Mucosa of descending colon (tissue), 3 donors: ENCODE measurements around the gene WDR3. TPM values are rescaled to one million over a fixed set of nuclear protein-coding genes. Genes with fewer than 3 reads are reported as not detected.

Source experiments
- total RNA-seq, 3 donors: library from RNA; stranded (reverse); fragmentation: NEBNext Ultra II Directional in 2 of 3; extraction: Animal tissue kit (Norgen Biotek cat#: 25700) in 2 of 3; gene quantifications; one replicate each; pipeline versions ENCODE4 v1.2.1 to v1.2.4, GENCODE V29; 2021 to 2023
- donor health status: DM: no; HTN: no; CAD: no; lungs with moderate emphysema.
- donor health status: DM: no; HTN: no; CAD: no.
- donor health status: DM: no; HTN: yes; CAD: no.

WDR3 gene
- total RNA-seq, 3 donors from 2014 or later: 12.5 to 13.3 (median 13.0) TPM

Other genes with a start within 250 kb of the WDR3 start
- 10 to 100 TPM; 27.4 to 36.0 (median 33.5) TPM for gene GDAP2, start 118 bp upstream of the WDR3 start, total RNA-seq